Peyer's patch (tissue), 4 donors: ENCODE results near the gene FAM171A1. TPM values are rescaled to one million over a fixed set of nuclear protein-coding genes. Genes with fewer than 3 reads are reported as not detected.
A peak's percentile ranks its signal among the peaks of the same experiment; 100 is the strongest.
"Not testable (repeated sequence)": the region's sequence is repeated elsewhere in the genome, so short reads cannot be mapped to it uniquely, and the experiment has no call there.

Experiments
- DNase-seq, 3 donors: peaks; one replicate each; pipeline ENCODE4 v3.0.0-alpha.2; 2017 to 2019
- H3K27ac ChIP-seq, 4 donors: fragments of 200-600 bp; sonication (generic); one replicate each; pipeline ENCODE4 v1.5.1; 2016 to 2019
- H3K27me3 ChIP-seq, 2 donors: fragments of 200-600 bp; sonication (generic); one replicate each; pipeline ENCODE4 v1.5.1; 2019
- H3K36me3 ChIP-seq, 3 donors: fragments of 200-600 bp; sonication (generic); one replicate each; pipeline ENCODE4 v1.5.1; 2016 to 2019
- H3K4me1 ChIP-seq, 4 donors: fragments of 200-600 bp; sonication (generic); one replicate each; pipeline ENCODE4 v1.5.1; 2016 to 2019
- H3K4me3 ChIP-seq, 4 donors: fragments of 200-600 bp; sonication (generic); 1 replicate in 3 of 4; 2 replicates in 1 of 4; pipeline ENCODE4 v1.5.1; 2016 to 2019; ENCODE audit warnings: mild to moderate bottlenecking in 1 of 4
- H3K9me3 ChIP-seq, 4 donors: fragments of 200-600 bp; sonication (generic); one replicate each; pipeline ENCODE4 v1.5.1; 2016 to 2019; ENCODE audit warnings: mild to moderate bottlenecking in 1 of 4
- CTCF ChIP-seq, 6 experiments: fragments of 450-650 bp in 4 of 6; fragments of 200-600 bp in 2 of 6; sonication (generic) in 1 of 6; IDR thresholded peaks; one replicate each; pipeline ENCODE4 v1.5.1; 2017 to 2019; ENCODE audit warnings: antibody characterized with exemption in 6 of 6, mild to moderate bottlenecking in 3 of 6, moderate library complexity in 1 of 6
- POLR2A ChIP-seq, 2 donors: fragments of 450-650 bp; IDR thresholded peaks; one replicate each; pipeline ENCODE4 v1.5.1; 2017; ENCODE audit warnings: antibody characterized with exemption in 2 of 2, mild to moderate bottlenecking in 2 of 2, moderate library complexity in 2 of 2
- total RNA-seq, 4 donors: library from RNA; depleted of rRNA; stranded (reverse); fragments of >200 nt; gene quantifications; one replicate each; pipeline ENCODE4 v1.1.0, GENCODE V29; 2016

FAM171A1 gene
- total RNA-seq, 4 donors from 2014 or later = 14.7 to 37.1 (median 24.5) TPM

GRCh38 chr10:15336211-15336610 is 34.9 kb downstream of the FAM171A1 start:
- peaks cover 0 to 9% (median 0%) of the 10 kb centered on the region in 4 donors for H3K4me1 ChIP-seq
- TF ChIP-seq CTCF (IDR thresholded peaks at IDR 0.05) = no peak
- no peak for TF ChIP-seq POLR2A (IDR thresholded peaks at IDR 0.05)
- no peak overlapping the region for H3K4me3 ChIP-seq
- DNase-seq = no peak
- no peak overlapping the region for H3K27ac ChIP-seq
- H3K36me3 ChIP-seq = no peaks in the 10 kb centered on the region
- H3K9me3 ChIP-seq = no peaks in the 10 kb centered on the region
- H3K27me3 ChIP-seq = no peaks in the 10 kb centered on the region

- Histone ChIP-seq H3K27ac (no peak overlapping the region), H3K9me3 (no peaks in the 10 kb centered on the region), H3K36me3 (no peaks in the 10 kb centered on the region), H3K27me3 (no peaks in the 10 kb centered on the region), H3K4me3 (no peak overlapping the region), H3K4me1 (peaks cover 0 to 13% (median 0%) of the 10 kb centered on the region in 4 donors)
- TF ChIP-seq POLR2A (IDR thresholded peaks at IDR 0.05) (no peak), CTCF (IDR thresholded peaks at IDR 0.05) (no peak)
- DNase-seq = no peak
Observed at GRCh38 chr10:15335508-15335907, 35.6 kb downstream of the FAM171A1 start.

GRCh38 chr10:15334650-15335323 is 36.3 kb downstream of the FAM171A1 start:
- H3K4me1 ChIP-seq = peaks cover 0 to 20% (median 0%) of the 10 kb centered on the region in 4 donors
- H3K9me3 ChIP-seq = no peaks in the 10 kb centered on the region
- H3K4me3 ChIP-seq = no peak overlapping the region
- H3K36me3 ChIP-seq = no peaks in the 10 kb centered on the region
- no peaks in the 10 kb centered on the region for H3K27me3 ChIP-seq
- no peak for TF ChIP-seq CTCF (IDR thresholded peaks at IDR 0.05)
- TF ChIP-seq POLR2A (IDR thresholded peaks at IDR 0.05) = no peak
- DNase-seq = no peak
- H3K27ac ChIP-seq = peak overlapping the region in 1 of 4 donors; percentile 6

- Histone ChIP-seq H3K27ac (peak overlapping the region in 1 of 4 donors; percentile 33), H3K27me3 (no peaks in the 10 kb centered on the region), H3K4me1 (peaks cover 0 to 22% (median 0%) of the 10 kb centered on the region in 4 donors), H3K4me3 (no peak overlapping the region), H3K36me3 (no peaks in the 10 kb centered on the region), H3K9me3 (no peaks in the 10 kb centered on the region)
- TF ChIP-seq CTCF (IDR thresholded peaks at IDR 0.05) = no peak
- TF ChIP-seq POLR2A (IDR thresholded peaks at IDR 0.05) = no peak
- no peak for DNase-seq
Observed at GRCh38 chr10:15333909-15334649, 37.0 kb downstream of the FAM171A1 start.

DNA sequence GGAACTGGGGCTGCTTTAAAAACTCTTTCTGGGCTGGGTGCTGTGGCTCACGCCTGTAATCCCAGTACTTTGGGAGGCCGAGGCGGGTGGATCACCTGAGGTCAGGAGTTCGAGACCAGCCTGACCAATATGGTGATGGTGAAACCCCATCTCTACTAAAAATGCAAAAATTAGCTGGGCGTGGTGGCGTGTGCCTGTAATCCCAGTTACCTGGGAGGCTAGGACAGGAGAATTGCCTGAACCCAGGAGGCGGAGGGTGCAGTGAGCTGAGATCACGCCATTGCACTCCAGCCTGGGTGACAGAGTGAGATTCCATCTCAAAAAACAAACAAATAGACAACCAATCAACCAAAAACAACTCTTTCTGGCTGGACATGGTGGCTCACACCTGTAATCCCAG is 37.9 kb downstream of the FAM171A1 start:
- peaks cover 0 to 22% (median 0%) of the 10 kb centered on the region in 4 donors for H3K4me1 ChIP-seq
- not testable (repeated sequence) for H3K36me3 ChIP-seq, DNase-seq, H3K27ac ChIP-seq, H3K27me3 ChIP-seq, H3K4me3 ChIP-seq, H3K9me3 ChIP-seq

GRCh38 chr10:15331461-15331860 is 39.6 kb downstream of the FAM171A1 start:
- DNase-seq = no peak
- Histone ChIP-seq H3K4me1 (peaks cover 0 to 22% (median 0%) of the 10 kb centered on the region in 4 donors), H3K27me3 (no peaks in the 10 kb centered on the region), H3K36me3 (no peaks in the 10 kb centered on the region), H3K9me3 (no peaks in the 10 kb centered on the region), H3K27ac (peak overlapping the region in 3 of 4 donors; percentile 40 to 76 (median 43)), H3K4me3 (no peak overlapping the region)
- TF ChIP-seq CTCF (IDR thresholded peaks at IDR 0.05) (no peak), POLR2A (IDR thresholded peaks at IDR 0.05) (no peak)
